ENCODE results near the gene ETFB. TPM values are rescaled to one million over a fixed set of nuclear protein-coding genes. Genes with fewer than 3 reads are reported as not detected.
A peak's percentile ranks its signal among the peaks of the same experiment; 100 is the strongest.
"Not testable (repeated sequence)": the region's sequence is repeated elsewhere in the genome, so short reads cannot be mapped to it uniquely, and the experiment has no call there.

ETFB gene
- polyA plus RNA-seq (ENCODE audit: insufficient read length in 4 of 4): 100 to 1,000 TPM; 110 to 172 (median 124) TPM

GRCh38 chr19:51365965-51366388, at the start of gene ETFB:
ETFB (minus strand) TSS chr19:51366388; CDS start chr19:51366326, 62 bp downstream.
- no peak for DNase-seq (ENCODE audit: low read depth in 4 of 4, low spot score in 3 of 4)

GRCh38 chr19:51415187-51415586, 49.0 kb upstream of the ETFB start:
- DNase-seq (ENCODE audit: low read depth in 4 of 4, low spot score in 3 of 4): no peak

- no peak for DNase-seq (ENCODE audit: low read depth in 4 of 4, low spot score in 3 of 4)
These were observed 45.0 kb upstream of the ETFB start for GRCh38 chr19:51410950-51411748.

GRCh38 chr19:51407511-51408131, 41.4 kb upstream of the ETFB start:
- DNase-seq (ENCODE audit: low read depth in 4 of 4, low spot score in 3 of 4): no peak

GRCh38 chr19:51402117-51402516, 35.9 kb upstream of the ETFB start:
- no peak for DNase-seq (ENCODE audit: low read depth in 4 of 4, low spot score in 3 of 4)

GRCh38 chr19:51399936-51400335, 33.7 kb upstream of the ETFB start:
- not testable (repeated sequence) for DNase-seq (ENCODE audit: low read depth in 4 of 4, low spot score in 3 of 4)

GRCh38 chr19:51399231-51399630, 33.0 kb upstream of the ETFB start:
- no peak for DNase-seq (ENCODE audit: low read depth in 4 of 4, low spot score in 3 of 4)

- no peak for DNase-seq (ENCODE audit: low read depth in 4 of 4, low spot score in 3 of 4)
These were observed 32.0 kb upstream of the ETFB start for GRCh38 chr19:51398096-51398704.

- DNase-seq (ENCODE audit: low read depth in 4 of 4, low spot score in 3 of 4): not testable (repeated sequence)
These were observed 31.3 kb upstream of the ETFB start for GRCh38 chr19:51397453-51397852.

- no peak for DNase-seq (ENCODE audit: low read depth in 4 of 4, low spot score in 3 of 4)
These were observed 30.0 kb upstream of the ETFB start for GRCh38 chr19:51396175-51396574.

- DNase-seq (ENCODE audit: low read depth in 4 of 4, low spot score in 3 of 4): peak; percentile 89 to 97 (median 96)
These were observed 28.1 kb upstream of the ETFB start for GRCh38 chr19:51394050-51394836.

- no peak for DNase-seq (ENCODE audit: low read depth in 4 of 4, low spot score in 3 of 4)
These were observed 26.5 kb upstream of the ETFB start for GRCh38 chr19:51392701-51393100.

GRCh38 chr19:51391073-51391611, 25.0 kb upstream of the ETFB start:
- DNase-seq (ENCODE audit: low read depth in 4 of 4, low spot score in 3 of 4): no peak

GRCh38 chr19:51389143-51389542, 23.0 kb upstream of the ETFB start:
- no peak for DNase-seq (ENCODE audit: low read depth in 4 of 4, low spot score in 3 of 4)

- no peak for DNase-seq (ENCODE audit: low read depth in 4 of 4, low spot score in 3 of 4)
These were observed 21.8 kb upstream of the ETFB start, which contains the start of gene LIM2 for GRCh38 chr19:51387924-51388389. LIM2 (minus strand) TSS chr19:51387974; CDS start chr19:51387443, 531 bp downstream.

GRCh38 chr19:51386882-51387520, 20.8 kb upstream of the ETFB start:
- DNase-seq (ENCODE audit: low read depth in 4 of 4, low spot score in 3 of 4): no peak

- DNase-seq (ENCODE audit: low read depth in 4 of 4, low spot score in 3 of 4): no peak
These were observed 15.8 kb upstream of the ETFB start for GRCh38 chr19:51382004-51382403.

- no peak for DNase-seq (ENCODE audit: low read depth in 4 of 4, low spot score in 3 of 4)
These were observed 14.2 kb upstream of the ETFB start for GRCh38 chr19:51380379-51380778.

GRCh38 chr19:51377422-51377821, 11.2 kb upstream of the ETFB start:
- DNase-seq (ENCODE audit: low read depth in 4 of 4, low spot score in 3 of 4): no peak

Data from right renal pelvis (tissue), 4 donors.